ENCODE measurements around the gene IFT81. TPM values are rescaled to one million over a fixed set of nuclear protein-coding genes. Genes with fewer than 3 reads are reported as not detected.

The IFT81 gene
- total RNA-seq, 1 donor from 2014 or later, result 18.7 TPM

DNA sequence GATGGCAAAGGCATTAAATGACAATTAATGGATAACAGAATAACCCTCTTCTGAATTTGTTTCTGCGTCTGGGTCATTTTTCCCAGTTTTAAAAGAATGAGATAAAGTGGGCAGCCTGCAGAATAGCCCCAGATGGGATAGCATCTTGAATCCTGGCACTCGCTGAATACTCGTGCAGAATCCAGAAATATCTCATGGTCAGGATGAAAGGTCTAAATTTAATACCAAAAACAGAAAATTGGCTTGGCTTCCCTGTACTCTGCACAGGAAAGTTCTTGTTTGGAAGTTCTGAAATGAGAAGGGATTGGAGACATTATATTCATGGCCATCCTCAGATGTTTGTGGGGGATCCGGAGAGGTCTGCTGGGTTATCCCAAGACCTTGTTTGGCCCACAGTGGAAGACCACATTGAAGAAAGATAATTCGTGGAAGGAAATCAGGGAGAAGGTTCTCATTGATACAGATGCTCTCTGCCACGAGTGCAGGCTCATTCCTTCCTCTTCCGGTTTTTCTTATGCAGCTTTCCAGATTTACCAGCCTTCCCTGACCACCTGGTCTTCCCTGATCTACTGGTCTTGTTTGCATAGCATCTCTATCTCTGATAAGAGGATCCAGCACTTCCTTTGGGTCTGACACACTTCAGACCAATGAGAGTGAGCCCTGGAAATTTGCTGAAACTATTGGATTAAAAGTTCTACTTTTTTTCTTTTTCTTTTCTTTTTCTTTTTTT, 6.0 kb upstream of the IFT81 start:
- H3K4me1 Mint-ChIP-seq (ENCODE audit: unreplicated experiment), result peaks cover 44% of the 10 kb centered on the region
- TF ChIP-seq CTCF (IDR thresholded peaks at IDR 0.05; ENCODE audit: unreplicated experiment), result no peak
- peak; percentile 17 for DNase-seq (ENCODE audit: low spot score)
- peaks cover 3% of the 10 kb centered on the region for H3K36me3 Mint-ChIP-seq (ENCODE audit: low read depth, unreplicated experiment)
- peaks cover 9% of the 10 kb centered on the region for H3K27me3 Mint-ChIP-seq (ENCODE audit: unreplicated experiment)
- H3K9me3 Mint-ChIP-seq (ENCODE audit: unreplicated experiment), result no peaks in the 10 kb centered on the region
- H3K27ac Mint-ChIP-seq (ENCODE audit: unreplicated experiment), result peak overlapping the region; percentile 93
- H3K4me3 Mint-ChIP-seq (ENCODE audit: unreplicated experiment), result no peak overlapping the region

- H3K27ac Mint-ChIP-seq (ENCODE audit: unreplicated experiment), result no peak overlapping the region
- no peak overlapping the region for H3K4me3 Mint-ChIP-seq (ENCODE audit: unreplicated experiment)
- H3K4me1 Mint-ChIP-seq (ENCODE audit: unreplicated experiment), result peaks cover 42% of the 10 kb centered on the region
These were observed 1.2 kb upstream of the IFT81 start for GRCh38 chr12:110122929-110123328.

GRCh38 chr12:110123919-110124268, 263 bp upstream of the IFT81 start:
- no peak for TF ChIP-seq CTCF (IDR thresholded peaks at IDR 0.05; ENCODE audit: unreplicated experiment)
- Mint-ChIP-seq H3K27me3 (ENCODE audit: unreplicated experiment) (peaks cover 13% of the 10 kb centered on the region), H3K9me3 (ENCODE audit: unreplicated experiment) (no peaks in the 10 kb centered on the region), H3K4me3 (ENCODE audit: unreplicated experiment) (peak overlapping the region; percentile 88), H3K36me3 (ENCODE audit: low read depth, unreplicated experiment) (peaks cover 4% of the 10 kb centered on the region), H3K27ac (ENCODE audit: unreplicated experiment) (peak overlapping the region; percentile 82), H3K4me1 (ENCODE audit: unreplicated experiment) (peaks cover 37% of the 10 kb centered on the region)
- DNase-seq (ENCODE audit: low spot score), result no peak

More at GRCh38 chr12:110122929-110123328, 1.2 kb upstream of the IFT81 start:
- no peaks in the 10 kb centered on the region for H3K9me3 Mint-ChIP-seq (ENCODE audit: unreplicated experiment)
- TF ChIP-seq CTCF (IDR thresholded peaks at IDR 0.05; ENCODE audit: unreplicated experiment), result no peak
- DNase-seq (ENCODE audit: low spot score), result no peak
- H3K36me3 Mint-ChIP-seq (ENCODE audit: low read depth, unreplicated experiment), result no peaks in the 10 kb centered on the region
- H3K27me3 Mint-ChIP-seq (ENCODE audit: unreplicated experiment), result peaks cover 13% of the 10 kb centered on the region

- Mint-ChIP-seq H3K9me3 (ENCODE audit: unreplicated experiment) (no peaks in the 10 kb centered on the region), H3K27ac (ENCODE audit: unreplicated experiment) (peak overlapping the region; percentile 86), H3K4me1 (ENCODE audit: unreplicated experiment) (peaks cover 23% of the 10 kb centered on the region), H3K27me3 (ENCODE audit: unreplicated experiment) (peaks cover 11% of the 10 kb centered on the region), H3K4me3 (ENCODE audit: unreplicated experiment) (no peak overlapping the region), H3K36me3 (ENCODE audit: low read depth, unreplicated experiment) (peaks cover 4% of the 10 kb centered on the region)
- no peak for DNase-seq (ENCODE audit: low spot score)
- no peak for TF ChIP-seq CTCF (IDR thresholded peaks at IDR 0.05; ENCODE audit: unreplicated experiment)
These were observed 2.4 kb downstream of the IFT81 start for GRCh38 chr12:110126557-110126956.

DNA sequence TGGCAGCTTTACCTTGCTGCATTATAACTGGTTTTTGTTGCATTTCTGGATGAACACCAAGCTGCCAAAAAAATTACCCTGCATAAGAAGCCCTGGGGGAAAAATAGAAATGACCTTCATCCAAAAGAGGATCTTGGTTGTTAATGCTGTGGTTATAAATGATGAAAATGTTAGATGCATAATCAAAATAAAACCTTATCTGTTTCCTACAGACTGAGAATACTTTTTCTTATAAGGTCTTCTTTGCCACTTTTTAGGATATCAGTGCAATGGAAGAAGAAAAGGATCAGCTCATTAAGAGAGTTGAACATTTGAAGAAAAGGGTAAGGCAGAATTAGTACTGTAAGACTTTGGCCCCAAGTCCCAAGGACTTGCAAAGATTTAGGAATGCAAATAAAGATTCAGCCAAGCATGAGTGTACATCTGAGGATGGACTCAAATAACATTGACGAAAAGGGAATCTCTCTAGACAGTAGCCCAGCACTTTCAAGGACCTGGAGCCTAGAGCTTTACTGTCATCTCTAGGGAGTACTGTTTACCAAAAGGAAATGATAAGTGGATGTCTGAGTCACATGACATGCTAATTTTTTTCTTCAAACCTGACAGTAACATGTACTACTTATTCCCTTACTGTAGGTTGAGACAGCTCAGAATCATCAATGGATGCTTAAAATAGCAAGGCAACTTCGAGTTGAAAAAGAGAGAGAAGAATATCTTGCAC, 10.7 kb downstream of the IFT81 start:
- Mint-ChIP-seq H3K36me3 (ENCODE audit: low read depth, unreplicated experiment) (peaks cover 3% of the 10 kb centered on the region), H3K4me3 (ENCODE audit: unreplicated experiment) (no peak overlapping the region), H3K27me3 (ENCODE audit: unreplicated experiment) (no peaks in the 10 kb centered on the region), H3K27ac (ENCODE audit: unreplicated experiment) (no peak overlapping the region), H3K9me3 (ENCODE audit: unreplicated experiment) (no peaks in the 10 kb centered on the region), H3K4me1 (ENCODE audit: unreplicated experiment) (no peaks in the 10 kb centered on the region)
- no peak for TF ChIP-seq CTCF (IDR thresholded peaks at IDR 0.05; ENCODE audit: unreplicated experiment)
- DNase-seq (ENCODE audit: low spot score), result no peak
